ENCODE data around the gene EPHA10.

- TF ChIP-seq EZH2 (IDR thresholded peaks at IDR 0.05; ENCODE audit: borderline replicate concordance, insufficient read depth, low read length, poor library complexity, severe bottlenecking) (no peak), POLR2AphosphoS5 (IDR thresholded peaks at IDR 0.05) (peak; percentile 64), TAF1 (IDR thresholded peaks at IDR 0.05; ENCODE audit: low read depth) (peak; percentile 63), CTCF (IDR thresholded peaks at IDR 0.05; ENCODE audit: poor library complexity, severe bottlenecking) (peak; percentile 21), SMC3 (conservative IDR thresholded peaks at IDR 0.05; ENCODE audit: poor library complexity) (peak; percentile 32), REST (IDR thresholded peaks at IDR 0.05; ENCODE audit: borderline replicate concordance) (no peak), MXI1 (conservative IDR thresholded peaks at IDR 0.05; ENCODE audit: poor library complexity, severe bottlenecking) (peak; percentile 72), RAD21 (conservative IDR thresholded peaks at IDR 0.05) (peak; percentile 39), EP300 (conservative IDR thresholded peaks at IDR 0.05; ENCODE audit: poor library complexity, severe bottlenecking) (no peak)
Observed at GRCh38 chr1:37764888-37765441, at the start of gene EPHA10.
